NB4 (cell line): Measurements from ENCODE around the gene MAPK8IP3.

Source experiments
- CTCF ChIP-seq: IDR thresholded peaks from one replicate; pipeline ENCODE4 v1.5.1; 2012; ENCODE audit warnings: low read depth, low read length
- MAX ChIP-seq: IDR thresholded peaks from 2 replicates; pipeline ENCODE4 v1.6.1; 2011; ENCODE audit warnings: low read depth, low read length
- MYC ChIP-seq: IDR thresholded peaks from 2 replicates; pipeline ENCODE4 v1.6.1; 2011; ENCODE audit warnings: low read depth, low read length
- POLR2A ChIP-seq: IDR thresholded peaks from 2 replicates; pipeline ENCODE4 v1.6.1; 2011; ENCODE audit warnings: mild to moderate bottlenecking; ENCODE audit not compliant: insufficient read length; ENCODE audit errors: extremely low read depth

DNA sequence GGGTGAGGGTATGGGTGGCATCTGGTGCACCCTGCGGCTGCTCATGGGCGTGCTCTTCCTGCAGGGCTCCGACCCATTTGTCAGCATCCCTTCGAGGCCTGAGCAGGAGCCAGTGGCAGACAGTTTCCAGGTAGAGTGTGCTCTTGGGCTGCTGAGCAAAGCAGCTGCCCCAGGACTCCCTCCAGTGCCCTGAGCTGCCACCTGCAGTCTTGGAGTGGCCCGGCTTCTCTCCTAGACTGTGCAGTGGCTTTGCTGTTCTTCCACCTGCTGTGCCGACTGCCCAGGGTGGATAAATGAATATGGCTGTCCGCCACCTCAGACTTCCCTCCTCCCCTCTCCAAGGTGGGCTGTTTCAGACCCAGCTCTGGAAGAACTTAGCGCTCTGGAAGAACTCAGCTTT is 38.7 kb upstream of the MAPK8IP3 start:
- TF ChIP-seq CTCF: no peak
- TF ChIP-seq POLR2A: no peak
- no peak for TF ChIP-seq MYC
- no peak for TF ChIP-seq MAX
